Activated CD4-positive, alpha-beta T cell treated with anti-CD3 and anti-CD28 coated beads, Interleukin-2, amount 50 U/mL, for 48 hours (primary cell): ENCODE measurements around the gene CELSR1.
"Not testable (repeated sequence)": the region's sequence is repeated elsewhere in the genome, so short reads cannot be mapped to it uniquely, and the experiment has no call there.

Source experiments
- DNase-seq, 2 experiments: peaks; one replicate each; pipeline ENCODE4 v3.0.0-alpha.2; 2020

The CELSR1 gene

GRCh38 chr22:46312848-46313247, 224.6 kb downstream of the CELSR1 start:
- not testable (repeated sequence) for DNase-seq

DNA sequence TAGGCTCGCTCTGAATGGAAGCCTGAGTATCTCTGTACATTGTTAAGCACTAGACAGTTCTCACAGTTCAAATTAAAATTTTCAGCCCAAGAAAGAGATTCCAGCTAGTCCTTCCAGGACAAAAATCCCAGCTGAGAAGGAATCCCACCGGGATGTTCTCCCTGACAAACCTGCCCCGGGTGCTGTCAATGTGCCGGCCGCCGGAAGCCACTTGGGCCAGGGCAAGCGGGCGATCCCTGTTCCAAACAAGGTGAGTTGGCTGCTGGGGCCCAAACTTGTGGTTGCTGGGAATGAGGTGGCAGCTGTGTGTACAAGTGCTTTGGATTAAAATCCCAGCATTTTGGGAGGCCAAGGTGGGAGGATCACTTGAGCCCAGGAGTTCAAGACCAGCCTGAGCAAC, 225.4 kb downstream of the CELSR1 start:
- no peak for DNase-seq
